B cell (primary cell): ENCODE data around the gene CCDC38. TPM values are rescaled to one million over a fixed set of nuclear protein-coding genes. Genes with fewer than 3 reads are reported as not detected.

Experiments used
- ATAC-seq: fragments of 200-7000 bp; cut with Tn5 transposase; one replicate; pipeline ENCODE4 v1.10.0; 2021; ENCODE audit warnings: low read depth, mild to moderate bottlenecking, moderate number of reproducible peaks, moderate library complexity
- CTCF ChIA-PET: fragments of 350-600 bp; sonication (Branson Sonifier 250); formaldehyde crosslinking; loops from one replicate; lab custom pipeline; 2021; ENCODE audit warnings: antibody characterized with exemption, inconsistent platforms; lab: Charles Lee
- POLR2A ChIA-PET: fragments of 350-600 bp; sonication (Branson Sonifier 250); formaldehyde crosslinking; loops from one replicate; lab custom pipeline; 2021; ENCODE audit warnings: antibody characterized with exemption; lab: Charles Lee
- DNase-seq: peaks from one replicate; pipeline ENCODE4 v3.0.0; 2013
- H2AFZ ChIP-seq: 2 replicates; pipeline ENCODE4 v1.6.1; 2012; ENCODE audit warnings: mild to moderate bottlenecking, low read depth, low read length; ENCODE audit not compliant: insufficient read depth, poor library complexity, severe bottlenecking
- H3K27ac ChIP-seq, 2 donors: 1 replicate in 1 of 2; 2 replicates in 1 of 2; pipeline ENCODE4 v1.5.1; 2012 to 2013; ENCODE audit warnings: low read length in 2 of 2, mild to moderate bottlenecking in 2 of 2, moderate library complexity in 1 of 2
- H3K27me3 ChIP-seq, 4 experiments: fragments of 200-600 bp in 1 of 4; sonication (generic) in 1 of 4; replicated peaks in 1 of 4; 1 replicate in 2 of 4; 2 replicates in 2 of 4; pipeline versions ENCODE4 v1.6.1 to v1.7.0; 2013 to 2016; ENCODE audit warnings: low read length in 3 of 4, mild to moderate bottlenecking in 2 of 4, mixed read lengths in 1 of 4, moderate library complexity in 1 of 4; ENCODE audit not compliant: insufficient read depth in 4 of 4, control insufficient read depth in 3 of 4; ENCODE audit errors: control extremely low read depth in 1 of 4
- H3K36me3 ChIP-seq, 2 experiments: replicated peaks in 1 of 2; 1 replicate in 1 of 2; 2 replicates in 1 of 2; pipeline versions ENCODE4 v1.6.1 to v1.7.1; 2013; ENCODE audit warnings: low read length in 1 of 2; ENCODE audit not compliant: insufficient read depth in 2 of 2, control insufficient read depth in 1 of 2; ENCODE audit errors: control extremely low read depth in 1 of 2, extremely low read depth in 1 of 2
- H3K4me1 ChIP-seq, 2 donors: fragments of 200-600 bp in 1 of 2; sonication (generic) in 1 of 2; 1 replicate in 1 of 2; 2 replicates in 1 of 2; pipeline versions ENCODE4 v1.5.1 to v1.6.1; 2013 to 2017; ENCODE audit warnings: low read length in 2 of 2; ENCODE audit not compliant: control insufficient read depth in 2 of 2, insufficient read depth in 2 of 2
- H3K4me2 ChIP-seq: replicated peaks from 2 replicates; pipeline ENCODE3; 2012; ENCODE audit warnings: mild to moderate bottlenecking, low read depth, low read length; ENCODE audit not compliant: poor library complexity, severe bottlenecking
- H3K4me3 ChIP-seq, 5 experiments: fragments of 200-600 bp in 1 of 5; sonication (generic) in 1 of 5; 1 replicate in 3 of 5; 2 replicates in 2 of 5; pipeline versions ENCODE4 v1.5.1 to v1.7.0; 2011 to 2016; ENCODE audit warnings: low read length in 4 of 5, mild to moderate bottlenecking in 4 of 5, low read depth in 2 of 5, control low read depth in 1 of 5, moderate library complexity in 1 of 5; ENCODE audit not compliant: insufficient read depth in 1 of 5; ENCODE audit errors: control extremely low read depth in 1 of 5, extremely low read depth in 1 of 5
- H3K79me2 ChIP-seq: fragments of 200-600 bp; sonication (generic); one replicate; pipeline ENCODE4 v1.6.0; 2016; ENCODE audit warnings: low read length; ENCODE audit not compliant: control insufficient read depth, insufficient read depth
- H3K9ac ChIP-seq: fragments of 200-600 bp; sonication (generic); 2 replicates; pipeline ENCODE4 v1.6.1; 2017; ENCODE audit warnings: mild to moderate bottlenecking, low read length, moderate library complexity
- H3K9me3 ChIP-seq, 3 donors: one replicate each; pipeline versions ENCODE4 v1.6.1 to v1.7.1; 2013; ENCODE audit warnings: low read length in 2 of 3; ENCODE audit not compliant: control insufficient read depth in 2 of 3, insufficient read depth in 1 of 3; ENCODE audit errors: control extremely low read depth in 1 of 3
- H4K20me1 ChIP-seq: 2 replicates; pipeline ENCODE4 v1.6.0; 2012; ENCODE audit warnings: mild to moderate bottlenecking, low read length; ENCODE audit not compliant: insufficient read depth, control insufficient read depth, poor library complexity, severe bottlenecking
- H3K27ac Mint-ChIP-seq: one replicate; pipeline ENCODE4 v1.8.0; 2021; ENCODE audit warnings: mixed read lengths
- H3K27me3 Mint-ChIP-seq: one replicate; pipeline ENCODE4 v1.8.0; 2021; ENCODE audit warnings: mixed read lengths
- H3K4me1 Mint-ChIP-seq: one replicate; pipeline ENCODE4 v1.8.0; 2021; ENCODE audit warnings: mixed read lengths
- H3K4me3 Mint-ChIP-seq: one replicate; pipeline ENCODE4 v1.8.0; 2021; ENCODE audit warnings: mixed read lengths
- H3K9me3 Mint-ChIP-seq: one replicate; pipeline ENCODE4 v1.8.0; 2022; ENCODE audit warnings: mixed read lengths; ENCODE audit not compliant: insufficient read depth
- CTCF ChIP-seq: fragments of 200-600 bp; IDR thresholded peaks from one replicate; pipeline ENCODE4 v1.8.0; 2022; ENCODE audit warnings: antibody characterized with exemption, mild to moderate bottlenecking
- EZH2 ChIP-seq: IDR thresholded peaks from 2 replicates; pipeline ENCODE4 v1.6.1; 2012; ENCODE audit warnings: borderline replicate concordance, low read depth, mild to moderate bottlenecking, moderate library complexity, low read length; ENCODE audit not compliant: insufficient read depth, poor library complexity, severe bottlenecking
- WGBS: methylation state at CpG from one replicate; pipeline ENCODE4 v1.1.5; 2013; ENCODE audit warnings: missing lambda C conversion rate; ENCODE audit not compliant: insufficient coverage; 5-methylcytosine and 5-hydroxymethylcytosine counted together
- intact Hi-C: fragments of 100-400 bp; cut with micrococcal nuclease; formaldehyde crosslinking; loops from one replicate; pipeline ENCODE4 v1.10.0; 2022
- polyA minus RNA-seq: library from RNA; depleted of rRNA, polyadenylated mRNA; stranded (reverse); fragments of >200 nt; gene quantifications from 2 replicates; pipeline ENCODE4 v1.2.3, GENCODE V29; 2012
- polyA plus RNA-seq: library from polyadenylated mRNA; depleted of rRNA; stranded (reverse); fragments of >200 nt; gene quantifications from 2 replicates; pipeline ENCODE4 v1.2.3, GENCODE V29; 2012
- total RNA-seq, 2 donors: library from RNA; stranded (reverse); fragments of 120-200 nt in 1 of 2; gene quantifications; 1 replicate in 1 of 2; 2 replicates in 1 of 2; pipeline versions ENCODE4 v1.2.3 to v1.2.4, GENCODE V29; 2013 to 2022

CCDC38 gene
- 1.00 and 1.3 TPM in 2 replicates for total RNA-seq
- 0.05 TPM for total RNA-seq (2013)
- polyA plus RNA-seq, result 0.09 TPM in 1 of 2 replicates, not detected in the other
- 0.14 TPM in 1 of 2 replicates, not detected in the other for polyA minus RNA-seq

- Mint-ChIP-seq H3K27me3 (no peaks in the 10 kb centered on the region), H3K4me1 (peaks cover 10% of the 10 kb centered on the region), H3K4me3 (peak within 1 kb of the TSS; percentile 98), H3K9me3 (no peaks in the 10 kb centered on the region), H3K27ac (peak within 1 kb of the TSS; percentile 92)
- intact Hi-C loops, result loop anchor here (2.0 to 5.0 kb wide), 6 partner anchors 56 to 940 kb away; partner anchors contain the start of genes LTA4H, NDUFA12 and SNRPF
- peaks cover 0 to 1% (median 0%) of the 10 kb centered on the region in 3 donors for H3K9me3 ChIP-seq
- peak within 1 kb of the TSS; percentile 79 for H3K4me2 ChIP-seq
- POLR2A ChIA-PET, result interaction anchor here (0.9 to 1.5 kb wide), 5 partner anchors 17 to 460 kb away, joined by 3 to 4 read pairs (median 3); partner anchors contain the start of gene LTA4H
- peak within 1 kb of the TSS; percentile 98 for H2AFZ ChIP-seq
- H3K79me2 ChIP-seq, result no peaks in the 10 kb centered on the region
- H3K36me3 ChIP-seq, result no peaks in the 10 kb centered on the region
- CTCF ChIA-PET, result interaction anchor here (0.6 to 3.3 kb wide), 9 partner anchors 16 to 576 kb away, joined by 3 to 24 read pairs (median 4); partner anchors contain the start of gene LTA4H
- peak within 1 kb of the TSS; percentile 92 for H3K9ac ChIP-seq
- peak; percentile 88 for ATAC-seq
- no peak for TF ChIP-seq CTCF
- TF ChIP-seq EZH2, result no peak
- 0% methylated on average over 39 of the region's 51 CpGs for WGBS
- H4K20me1 ChIP-seq, result no peaks in the 10 kb centered on the region
- H3K4me1 ChIP-seq, result peaks cover 9 to 11% of the 10 kb centered on the region in 2 donors
- peak within 1 kb of the TSS; percentile 68 to 94 (median 89) for H3K4me3 ChIP-seq
- peak; percentile 85 for DNase-seq
- no peaks in the 10 kb centered on the region for H3K27me3 ChIP-seq
- H3K27ac ChIP-seq, result peak within 1 kb of the TSS; percentile 71 to 87
These were observed at the start of gene CCDC38 for GRCh38 chr12:95942524-95943329. Gene CCDC38 (minus strand): TSS chr12:95942614. CDS start chr12:95936509, 6,105 bp downstream.

- H4K20me1 ChIP-seq, result no peaks in the 10 kb centered on the region
- no peak for TF ChIP-seq EZH2
- no peak for TF ChIP-seq CTCF
- no peak overlapping the region for H3K4me3 ChIP-seq
- no peaks in the 10 kb centered on the region for H3K9me3 Mint-ChIP-seq
- ChIA-PET POLR2A (interaction anchor here (0.6 kb wide), 1 partner anchor 236 kb away, joined by 3 read pairs; no protein-coding TSS in a partner anchor), CTCF (interaction anchor here (0.8 to 1.0 kb wide), 2 partner anchors 9 to 72 kb away, joined by 3 to 4 read pairs; no protein-coding TSS in a partner anchor)
- H3K4me2 ChIP-seq, result no peak overlapping the region
- H3K9me3 ChIP-seq, result no peaks in the 10 kb centered on the region
- no peak overlapping the region for H3K4me3 Mint-ChIP-seq
- no peak overlapping the region for H3K27ac ChIP-seq
- no peaks in the 10 kb centered on the region for H3K79me2 ChIP-seq
- H3K27me3 Mint-ChIP-seq, result no peaks in the 10 kb centered on the region
- DNase-seq (no peak), ATAC-seq (no peak)
- intact Hi-C loops, result no loop called here
- H3K4me1 Mint-ChIP-seq, result no peaks in the 10 kb centered on the region
- H3K27ac Mint-ChIP-seq, result no peak overlapping the region
- H3K4me1 ChIP-seq, result no peaks in the 10 kb centered on the region
- H3K9ac ChIP-seq, result no peak overlapping the region
- H3K27me3 ChIP-seq, result no peaks in the 10 kb centered on the region
- no peaks in the 10 kb centered on the region for H3K36me3 ChIP-seq
- H2AFZ ChIP-seq, result no peak overlapping the region
- 92% methylated on average over 3 of the region's 7 CpGs for WGBS
These were observed 47.7 kb upstream of the CCDC38 start for GRCh38 chr12:95990136-95990535.
